Parathyroid adenoma (tissue), 2 donors: Measurements from ENCODE around the gene COL5A3.
"Not testable (repeated sequence)": the region's sequence is repeated elsewhere in the genome, so short reads cannot be mapped to it uniquely, and the experiment has no call there.

Experiments used
- H2AFZ ChIP-seq: fragments of 300-600 bp; sonication (generic); one replicate; pipeline ENCODE4 v1.7.0; 2017; ENCODE audit warnings: antibody characterized with exemption, mild to moderate bottlenecking
- H3K27ac ChIP-seq: fragments of 300-600 bp; sonication (generic); one replicate; pipeline ENCODE4 v1.7.0; 2017
- H3K27me3 ChIP-seq: fragments of 300-600 bp; sonication (generic); one replicate; pipeline ENCODE4 v1.7.0; 2017; ENCODE audit warnings: low read length; ENCODE audit not compliant: control insufficient read depth, insufficient read depth
- H3K36me3 ChIP-seq: fragments of 300-600 bp; sonication (generic); one replicate; pipeline ENCODE4 v1.7.0; 2017; ENCODE audit warnings: low read length; ENCODE audit not compliant: control insufficient read depth, insufficient read depth
- H3K4me1 ChIP-seq: fragments of 300-600 bp; sonication (generic); one replicate; pipeline ENCODE4 v1.7.0; 2017; ENCODE audit warnings: control low read depth
- H3K4me2 ChIP-seq: fragments of 300-600 bp; sonication (generic); one replicate; pipeline ENCODE4 v1.7.0; 2017; ENCODE audit warnings: low read length
- H3K4me3 ChIP-seq: fragments of 300-600 bp; sonication (generic); one replicate; pipeline ENCODE4 v1.7.0; 2017; ENCODE audit warnings: low read depth, low read length
- H3K79me2 ChIP-seq: fragments of 300-600 bp; sonication (generic); one replicate; pipeline ENCODE4 v1.7.0; 2017; ENCODE audit warnings: control low read depth
- H3K9ac ChIP-seq: fragments of 300-600 bp; sonication (generic); one replicate; pipeline ENCODE4 v1.7.0; 2017; ENCODE audit warnings: mild to moderate bottlenecking
- H3K9me3 ChIP-seq: fragments of 300-600 bp; sonication (generic); one replicate; pipeline ENCODE4 v1.7.0; 2017; ENCODE audit warnings: low read length; ENCODE audit not compliant: control insufficient read depth
- TF ChIP-seq, protein P1 (sequence below): fragments of 300-600 bp; sonication (generic); IDR thresholded peaks from one replicate; pipeline ENCODE4 v1.7.0; 2017; ENCODE audit warnings: antibody characterized with exemption, mild to moderate bottlenecking
- donor health status: primary hyperparathyroidism.

COL5A3 gene

DNA sequence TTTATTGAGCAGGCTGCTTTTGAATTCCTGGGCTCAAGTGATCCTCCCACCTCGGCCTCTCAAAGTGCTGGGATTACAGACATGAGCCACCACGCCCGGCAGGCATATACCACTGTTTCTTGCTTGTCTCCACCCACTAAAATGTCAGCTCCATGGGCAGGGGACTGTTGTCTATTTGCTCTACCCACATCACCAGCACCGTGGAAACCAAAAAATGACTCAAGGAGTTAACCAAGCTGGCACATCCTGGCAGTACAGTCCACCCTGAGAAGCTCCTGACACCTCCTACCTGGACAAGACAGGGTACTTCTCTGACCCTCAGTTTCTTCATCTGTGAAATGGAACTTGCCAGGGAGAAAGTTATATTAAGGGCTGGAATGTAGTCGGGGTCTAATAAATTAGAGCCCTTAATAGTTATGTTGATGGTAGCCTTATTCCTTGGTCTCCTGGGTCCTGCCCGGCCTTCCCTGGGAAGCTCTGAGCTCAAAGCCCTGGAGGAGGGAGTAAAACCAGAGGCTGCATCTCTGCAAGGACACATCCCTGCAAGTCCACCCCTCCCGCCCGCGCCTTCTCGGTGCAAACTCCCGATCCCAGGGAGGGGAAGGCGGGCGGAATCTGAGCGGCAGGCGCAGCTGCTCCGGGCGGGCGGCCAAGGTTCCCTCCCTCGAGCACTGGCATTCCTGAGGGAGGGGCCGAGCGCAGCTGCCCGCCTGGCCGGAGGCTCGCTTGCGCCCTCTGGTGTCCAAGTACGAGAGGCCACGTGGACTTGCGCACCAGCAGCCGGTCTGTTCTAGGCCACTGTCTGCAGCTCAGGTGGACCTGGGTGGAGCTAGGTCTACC is 17.1 kb upstream of the COL5A3 start:
- H3K27ac ChIP-seq: no peak overlapping the region
- TF ChIP-seq, protein P1, sequence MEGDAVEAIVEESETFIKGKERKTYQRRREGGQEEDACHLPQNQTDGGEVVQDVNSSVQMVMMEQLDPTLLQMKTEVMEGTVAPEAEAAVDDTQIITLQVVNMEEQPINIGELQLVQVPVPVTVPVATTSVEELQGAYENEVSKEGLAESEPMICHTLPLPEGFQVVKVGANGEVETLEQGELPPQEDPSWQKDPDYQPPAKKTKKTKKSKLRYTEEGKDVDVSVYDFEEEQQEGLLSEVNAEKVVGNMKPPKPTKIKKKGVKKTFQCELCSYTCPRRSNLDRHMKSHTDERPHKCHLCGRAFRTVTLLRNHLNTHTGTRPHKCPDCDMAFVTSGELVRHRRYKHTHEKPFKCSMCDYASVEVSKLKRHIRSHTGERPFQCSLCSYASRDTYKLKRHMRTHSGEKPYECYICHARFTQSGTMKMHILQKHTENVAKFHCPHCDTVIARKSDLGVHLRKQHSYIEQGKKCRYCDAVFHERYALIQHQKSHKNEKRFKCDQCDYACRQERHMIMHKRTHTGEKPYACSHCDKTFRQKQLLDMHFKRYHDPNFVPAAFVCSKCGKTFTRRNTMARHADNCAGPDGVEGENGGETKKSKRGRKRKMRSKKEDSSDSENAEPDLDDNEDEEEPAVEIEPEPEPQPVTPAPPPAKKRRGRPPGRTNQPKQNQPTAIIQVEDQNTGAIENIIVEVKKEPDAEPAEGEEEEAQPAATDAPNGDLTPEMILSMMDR: peak; percentile 94
- H3K9me3 ChIP-seq: no peaks in the 10 kb centered on the region
- no peaks in the 10 kb centered on the region for H3K36me3 ChIP-seq
- H2AFZ ChIP-seq: no peak overlapping the region
- H3K27me3 ChIP-seq: no peaks in the 10 kb centered on the region
- peaks cover 3% of the 10 kb centered on the region for H3K4me1 ChIP-seq
- no peak overlapping the region for H3K9ac ChIP-seq
- H3K79me2 ChIP-seq: no peaks in the 10 kb centered on the region
- no peak overlapping the region for H3K4me3 ChIP-seq
- H3K4me2 ChIP-seq: no peak overlapping the region

- H3K4me1 ChIP-seq: peaks cover 3% of the 10 kb centered on the region
- no peaks in the 10 kb centered on the region for H3K9me3 ChIP-seq
- H3K4me3 ChIP-seq: no peak overlapping the region
- H2AFZ ChIP-seq: no peak overlapping the region
- H3K36me3 ChIP-seq: no peaks in the 10 kb centered on the region
- H3K27ac ChIP-seq: no peak overlapping the region
- no peaks in the 10 kb centered on the region for H3K79me2 ChIP-seq
- no peaks in the 10 kb centered on the region for H3K27me3 ChIP-seq
- no peak overlapping the region for H3K9ac ChIP-seq
- TF ChIP-seq, protein P1: no peak
- no peak overlapping the region for H3K4me2 ChIP-seq
These were observed 16.4 kb upstream of the COL5A3 start for GRCh38 chr19:10026744-10027143.

DNA sequence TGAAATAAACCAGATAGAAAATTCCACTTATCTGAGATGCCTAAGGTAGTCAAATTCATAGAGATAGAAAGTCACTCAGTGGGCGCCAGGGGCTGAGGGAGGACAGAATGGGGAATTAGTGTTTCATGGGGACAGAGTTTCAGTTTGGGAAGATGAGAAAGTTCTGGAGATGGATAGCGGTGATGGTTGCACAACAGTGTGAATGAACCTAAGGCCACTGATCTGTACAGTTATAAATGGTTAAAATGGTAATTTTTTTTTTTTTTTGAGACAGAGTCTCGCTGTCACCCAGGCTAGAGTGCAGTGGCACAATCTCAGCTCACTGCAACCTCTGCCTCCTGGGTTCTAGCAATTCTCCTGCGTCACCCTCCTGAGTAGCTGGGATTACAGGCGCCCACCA is 12.8 kb upstream of the COL5A3 start:
- not testable (repeated sequence) for H3K4me3 ChIP-seq, H3K9ac ChIP-seq, H3K4me2 ChIP-seq, H3K4me1 ChIP-seq, H3K27ac ChIP-seq, H2AFZ ChIP-seq, H3K9me3 ChIP-seq, H3K36me3 ChIP-seq, H3K79me2 ChIP-seq, H3K27me3 ChIP-seq

GRCh38 chr19:10021863-10022262 is 11.6 kb upstream of the COL5A3 start:
- H3K27me3 ChIP-seq: no peaks in the 10 kb centered on the region
- H2AFZ ChIP-seq: no peak overlapping the region
- H3K79me2 ChIP-seq: no peaks in the 10 kb centered on the region
- no peak overlapping the region for H3K4me2 ChIP-seq
- TF ChIP-seq, protein P1: no peak
- H3K36me3 ChIP-seq: no peaks in the 10 kb centered on the region
- H3K4me3 ChIP-seq: no peak overlapping the region
- no peak overlapping the region for H3K9ac ChIP-seq
- H3K27ac ChIP-seq: no peak overlapping the region
- H3K4me1 ChIP-seq: no peaks in the 10 kb centered on the region
- no peaks in the 10 kb centered on the region for H3K9me3 ChIP-seq

DNA sequence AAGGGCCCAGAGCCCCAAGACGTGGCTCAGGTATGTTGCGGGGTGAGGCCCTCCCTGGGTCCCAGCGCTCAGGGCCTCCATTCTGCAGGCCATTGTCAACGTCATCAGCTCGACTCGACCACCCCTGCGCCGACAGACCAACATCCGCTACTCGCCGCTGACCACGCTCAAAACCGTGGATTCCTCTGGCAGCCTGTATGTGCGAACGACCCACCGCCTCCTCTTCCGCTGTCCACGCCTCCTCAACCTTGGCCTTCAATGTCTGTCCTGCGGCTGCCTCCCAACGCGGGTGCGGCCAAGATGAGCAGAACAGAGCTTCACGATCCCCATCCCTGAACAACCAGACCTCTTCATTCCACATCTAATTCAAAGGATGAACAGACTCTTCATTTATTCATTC is 11.1 kb upstream of the COL5A3 start:
- Histone ChIP-seq H3K9me3 (no peaks in the 10 kb centered on the region), H3K79me2 (no peaks in the 10 kb centered on the region), H3K9ac (no peak overlapping the region), H3K27me3 (no peaks in the 10 kb centered on the region), H3K4me3 (no peak overlapping the region), H3K27ac (no peak overlapping the region), H3K4me2 (no peak overlapping the region), H3K36me3 (no peaks in the 10 kb centered on the region), H3K4me1 (no peaks in the 10 kb centered on the region), H2AFZ (no peak overlapping the region)
- TF ChIP-seq, protein P1: no peak
